SU-DHL-6 (cell line): Measurements from ENCODE around the gene SEMA3G.

Experiments
- H2AFZ ChIP-seq: fragments of 200-600 bp; sonication (generic); 2 replicates; pipeline ENCODE4 v1.6.1; 2014; ENCODE audit warnings: low read depth, mild to moderate bottlenecking, moderate library complexity, mixed read lengths, antibody characterized with exemption, low read length; ENCODE audit not compliant: severe bottlenecking
- H3F3A ChIP-seq: fragments of 200-600 bp; shearing (Covaris generic); 2 replicates; pipeline ENCODE4 v1.6.0; 2016; ENCODE audit warnings: antibody characterized with exemption, mild to moderate bottlenecking; ENCODE audit not compliant: insufficient read depth
- H3K27ac ChIP-seq: fragments of 200-600 bp; sonication (generic); 2 replicates; pipeline ENCODE4 v1.5.1; 2016; ENCODE audit warnings: low read depth, mild to moderate bottlenecking, low read length, moderate library complexity, mixed read lengths
- H3K27me3 ChIP-seq: fragments of 200-600 bp; sonication (generic), shearing (Covaris generic); 2 replicates; pipeline ENCODE4 v1.6.0; 2014; ENCODE audit warnings: mild to moderate bottlenecking, low read length
- H3K36me3 ChIP-seq: fragments of 200-600 bp; sonication (generic); 2 replicates; pipeline ENCODE4 v1.6.1; 2014; ENCODE audit warnings: mild to moderate bottlenecking, low read length, mixed read lengths
- H3K4me2 ChIP-seq: fragments of 300-600, 200-600 bp; shearing (Covaris generic), sonication (generic); 2 replicates; pipeline ENCODE4 v1.6.0; 2014; ENCODE audit warnings: low read length, low read depth, mild to moderate bottlenecking; ENCODE audit not compliant: poor library complexity, severe bottlenecking
- H3K4me3 ChIP-seq: fragments of 200-600 bp; sonication (generic); 2 replicates; pipeline ENCODE4 v1.5.1; 2014; ENCODE audit warnings: antibody characterized with exemption, low read length, mild to moderate bottlenecking, mixed read lengths; ENCODE audit not compliant: insufficient read depth, poor library complexity, severe bottlenecking
- H3K79me2 ChIP-seq: fragments of 200-600 bp; sonication (generic); 2 replicates; pipeline ENCODE4 v1.6.1; 2014; ENCODE audit warnings: mild to moderate bottlenecking, low read length, moderate library complexity; ENCODE audit not compliant: insufficient read depth
- H3K9ac ChIP-seq: fragments of 200-600 bp; sonication (generic); 2 replicates; pipeline ENCODE4 v1.7.0; 2014; ENCODE audit warnings: mild to moderate bottlenecking, low read length
- H3K9me2 ChIP-seq: fragments of 200-600 bp; sonication (generic); replicated peaks from 2 replicates; pipeline ENCODE4 v1.6.1; 2014; ENCODE audit warnings: low read length; ENCODE audit not compliant: insufficient read depth
- H3K9me3 ChIP-seq: fragments of 200-600 bp; sonication (generic); 2 replicates; pipeline ENCODE4 v1.6.1; 2014; ENCODE audit warnings: low read length, mixed read lengths; ENCODE audit not compliant: insufficient read depth
- H4K20me1 ChIP-seq: fragments of 200-600 bp; sonication (generic); 2 replicates; pipeline ENCODE4 v1.6.1; 2014; ENCODE audit warnings: low read depth, mild to moderate bottlenecking, antibody characterized with exemption, low read length, moderate library complexity, mixed read lengths
- CTCF ChIP-seq: fragments of 200-600 bp; sonication (generic); IDR thresholded peaks from one replicate; pipeline ENCODE4 v1.5.1; 2017; ENCODE audit warnings: antibody characterized with exemption, mild to moderate bottlenecking, low read length, moderate library complexity; ENCODE audit not compliant: insufficient read depth, poor library complexity, severe bottlenecking
- EZH2phosphoT487 ChIP-seq: fragments of 200-600 bp; sonication (generic), shearing (Covaris generic); conservative IDR thresholded peaks from 2 replicates; pipeline ENCODE4 v1.6.1; 2018; ENCODE audit warnings: mild to moderate bottlenecking, antibody characterized with exemption, low read length, moderate library complexity, mixed read lengths

The SEMA3G gene

DNA sequence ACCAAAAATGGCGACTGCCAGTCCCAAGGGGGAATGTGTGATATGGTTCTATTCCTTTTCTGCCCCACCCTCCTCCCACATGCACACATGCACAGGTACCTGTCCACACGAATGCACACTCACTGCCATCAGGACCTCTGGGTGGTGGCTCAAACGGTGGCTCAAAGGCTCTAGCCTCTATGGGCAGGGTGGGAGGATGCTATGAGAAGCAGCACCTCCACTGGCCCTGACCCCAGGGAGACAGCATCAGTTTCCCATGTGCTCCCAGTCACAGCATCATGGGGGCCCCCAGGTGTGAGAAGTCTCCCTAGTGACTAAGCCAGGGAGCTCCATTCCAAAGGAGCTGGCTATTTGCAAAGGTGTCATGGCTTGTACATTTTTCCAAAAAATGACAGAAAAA, 15.9 kb downstream of the SEMA3G start:
- Histone ChIP-seq H3K9me3 (no peaks in the 10 kb centered on the region), H2AFZ (no peak overlapping the region), H3K79me2 (no peaks in the 10 kb centered on the region), H3K27me3 (no peaks in the 10 kb centered on the region), H3K27ac (no peak overlapping the region), H3K4me3 (no peak overlapping the region), H3K36me3 (no peaks in the 10 kb centered on the region), H3K9ac (no peak overlapping the region), H3K4me2 (no peak overlapping the region), H3K9me2 (no peaks in the 10 kb centered on the region), H3F3A (no peaks in the 10 kb centered on the region; the same call in 1 of the 2 replicates), H4K20me1 (no peaks in the 10 kb centered on the region)
- TF ChIP-seq EZH2phosphoT487 (no peak), CTCF (no peak)

DNA sequence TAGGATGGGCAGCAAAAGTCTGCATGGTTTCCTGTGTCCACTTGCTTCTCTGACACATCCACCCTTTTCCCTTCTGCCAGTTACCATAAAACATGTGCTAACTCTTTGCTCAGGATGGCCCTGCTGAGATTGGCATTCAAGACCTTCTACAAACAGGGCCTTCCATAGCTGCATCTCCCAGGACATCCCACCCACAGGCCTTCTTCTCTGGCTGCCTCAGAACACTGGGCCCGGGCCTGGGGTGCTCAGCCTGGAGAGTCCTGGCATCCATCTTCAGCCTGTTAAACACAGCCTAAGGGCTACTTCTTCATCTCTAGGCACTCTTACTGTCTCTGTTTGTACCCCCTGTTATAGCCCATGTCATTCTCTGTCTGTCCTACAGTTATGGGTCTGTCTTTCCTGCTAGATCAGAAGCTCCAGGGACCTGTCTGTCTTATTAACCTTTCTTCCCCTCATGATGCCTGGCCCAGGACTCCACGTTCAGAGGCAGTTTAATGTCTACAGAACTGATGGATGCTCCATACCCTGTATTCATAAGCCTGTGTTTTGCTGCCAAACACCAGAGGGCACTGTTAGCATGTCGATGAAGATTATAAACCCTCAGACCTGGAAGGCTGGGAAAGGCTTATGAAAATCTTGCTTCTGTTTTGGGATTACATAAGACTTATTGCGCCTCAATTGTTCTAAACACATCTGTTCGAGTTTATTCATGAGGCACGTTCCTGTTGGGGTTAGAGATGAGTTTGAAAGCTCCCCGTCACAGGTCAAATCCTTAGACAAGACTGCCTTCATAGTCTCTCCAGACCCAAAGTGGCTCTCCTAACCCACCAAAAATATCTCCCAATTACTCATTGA, 16.5 kb downstream of the SEMA3G start:
- H3K27me3 ChIP-seq = no peaks in the 10 kb centered on the region
- H3K36me3 ChIP-seq = no peaks in the 10 kb centered on the region
- H3F3A ChIP-seq = no peaks in the 10 kb centered on the region; the same call in 1 of the 2 replicates
- no peak overlapping the region for H3K27ac ChIP-seq
- H3K9ac ChIP-seq = no peak overlapping the region
- H3K79me2 ChIP-seq = no peaks in the 10 kb centered on the region
- TF ChIP-seq EZH2phosphoT487 = no peak
- TF ChIP-seq CTCF = peak; percentile 90
- no peak overlapping the region for H2AFZ ChIP-seq
- H3K4me3 ChIP-seq = no peak overlapping the region
- no peaks in the 10 kb centered on the region for H4K20me1 ChIP-seq
- no peaks in the 10 kb centered on the region for H3K9me2 ChIP-seq
- H3K4me2 ChIP-seq = no peak overlapping the region
- H3K9me3 ChIP-seq = no peaks in the 10 kb centered on the region

- Histone ChIP-seq H2AFZ (no peak overlapping the region), H3K4me2 (no peak overlapping the region)
- TF ChIP-seq EZH2phosphoT487 (no peak), CTCF (no peak)
These were observed 21.7 kb downstream of the SEMA3G start for GRCh38 chr3:52423173-52423572.

More at GRCh38 chr3:52423173-52423572, 21.7 kb downstream of the SEMA3G start:
- no peak overlapping the region for H3K4me3 ChIP-seq
- peaks cover under 1% of the 10 kb centered on the region; the same call in 1 of the 2 replicates for H3F3A ChIP-seq
- H3K36me3 ChIP-seq = no peaks in the 10 kb centered on the region
- H3K27ac ChIP-seq = no peak overlapping the region
- no peaks in the 10 kb centered on the region for H3K27me3 ChIP-seq
- H3K9ac ChIP-seq = no peak overlapping the region
- no peaks in the 10 kb centered on the region for H3K9me2 ChIP-seq
- no peaks in the 10 kb centered on the region for H4K20me1 ChIP-seq
- no peaks in the 10 kb centered on the region for H3K79me2 ChIP-seq
- no peaks in the 10 kb centered on the region for H3K9me3 ChIP-seq
